Activated CD4-positive, alpha-beta T cell treated with anti-CD3 and anti-CD28 coated beads for 36 hours (primary cell): ENCODE measurements around the gene SF1. TPM values are rescaled to one million over a fixed set of nuclear protein-coding genes. Genes with fewer than 3 reads are reported as not detected.

Experiments used
- ATAC-seq: fragments of 200-7000 bp; cut with Tn5 transposase; one replicate; pipeline ENCODE4 v1.10.0; 2021; ENCODE audit warnings: mild to moderate bottlenecking, moderate library complexity
- CTCF ChIA-PET: fragments of 350-600 bp; sonication (Branson Sonifier 250); formaldehyde crosslinking; loops from one replicate; lab custom pipeline; 2021; ENCODE audit warnings: antibody characterized with exemption; lab: Charles Lee
- POLR2A ChIA-PET: fragments of 350-600 bp; sonication (Branson Sonifier 250); formaldehyde crosslinking; loops from one replicate; lab custom pipeline; 2021; ENCODE audit warnings: antibody characterized with exemption, inconsistent platforms; lab: Charles Lee
- DNase-seq: peaks from one replicate; pipeline ENCODE4 v3.0.0-alpha.2; 2020
- H3K27ac Mint-ChIP-seq: one replicate; pipeline ENCODE4 v1.8.0; 2021; ENCODE audit warnings: mixed read lengths
- H3K27me3 Mint-ChIP-seq: one replicate; pipeline ENCODE4 v1.8.0; 2021; ENCODE audit warnings: mixed read lengths
- H3K36me3 Mint-ChIP-seq: one replicate; pipeline ENCODE4 v1.8.0; 2021; ENCODE audit warnings: low read depth, mixed read lengths
- H3K4me1 Mint-ChIP-seq: one replicate; pipeline ENCODE4 v1.8.0; 2021; ENCODE audit warnings: mixed read lengths
- H3K4me3 Mint-ChIP-seq: one replicate; pipeline ENCODE4 v1.8.0; 2021; ENCODE audit warnings: mild to moderate bottlenecking, moderate library complexity, mixed read lengths
- H3K9me3 Mint-ChIP-seq: one replicate; pipeline ENCODE4 v1.8.0; 2021; ENCODE audit warnings: low read depth, mixed read lengths
- intact Hi-C, 2 experiments: fragments of 100-400 bp; cut with DNase I in 1 of 2; cut with micrococcal nuclease in 1 of 2; formaldehyde crosslinking; loops; one replicate each; pipeline versions ENCODE4 v1.14.2 to v1.15.1; 2022 to 2024; cut with DNase I, micrococcal nuclease
- total RNA-seq, 2 experiments: library from RNA; stranded (reverse); gene quantifications; one replicate each; pipeline ENCODE4 v1.2.3, GENCODE V29; 2021

SF1 gene
- total RNA-seq, 2 experiments from 2014 or later, result 318 to 362 TPM

DNA sequence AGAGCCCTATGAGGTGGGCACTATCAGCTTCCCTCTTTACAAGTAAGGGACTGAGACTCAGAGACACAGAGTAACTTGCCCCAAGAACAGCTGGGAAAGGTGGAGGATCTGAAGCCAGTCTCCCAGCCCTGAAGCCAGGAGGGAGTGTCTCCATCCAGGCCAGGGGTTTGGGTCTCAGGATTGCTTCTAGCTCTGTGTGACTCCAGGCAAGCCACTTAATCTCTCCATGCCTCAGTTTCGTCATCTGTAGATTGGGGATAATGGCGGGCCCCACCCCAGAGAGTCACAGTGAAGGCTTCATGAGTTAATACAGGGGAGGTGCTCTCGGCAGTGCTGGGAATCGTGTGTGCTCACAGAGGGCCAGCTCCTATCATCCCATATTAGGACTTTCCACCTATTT is 14.1 kb upstream of the SF1 start:
- Mint-ChIP-seq H3K9me3 (no peaks in the 10 kb centered on the region), H3K36me3 (peaks cover 14% of the 10 kb centered on the region), H3K27me3 (no peaks in the 10 kb centered on the region), H3K27ac (no peak overlapping the region), H3K4me1 (peaks cover 13% of the 10 kb centered on the region), H3K4me3 (no peak overlapping the region)
- ATAC-seq, result no peak
- ChIA-PET CTCF (no interaction called here), POLR2A (no interaction called here)
- intact Hi-C loops, result no loop called here
- no peak for DNase-seq

- ChIA-PET POLR2A (interaction anchor here (1.1 kb wide), 1 partner anchor 13 kb away, joined by 3 read pairs; the partner anchor contains the start of gene SF1), CTCF (interaction anchor here (0.7 kb wide), 1 partner anchor 310 kb away, joined by 3 read pairs; no protein-coding TSS in a partner anchor)
- Mint-ChIP-seq H3K9me3 (no peaks in the 10 kb centered on the region), H3K36me3 (peaks cover 15% of the 10 kb centered on the region), H3K27me3 (no peaks in the 10 kb centered on the region), H3K4me1 (peaks cover 14% of the 10 kb centered on the region), H3K27ac (no peak overlapping the region), H3K4me3 (no peak overlapping the region)
- intact Hi-C loops, result no loop called here
- DNase-seq, result no peak
- ATAC-seq, result no peak
Observed at GRCh38 chr11:64791781-64792291, 13.5 kb upstream of the SF1 start.

GRCh38 chr11:64790205-64791095 is 12.1 kb upstream of the SF1 start:
- CTCF ChIA-PET, result no interaction called here
- no peak overlapping the region for H3K4me3 Mint-ChIP-seq
- no peaks in the 10 kb centered on the region for H3K9me3 Mint-ChIP-seq
- DNase-seq (no peak), ATAC-seq (no peak)
- POLR2A ChIA-PET, result interaction anchor here (1.1 kb wide), 1 partner anchor 12 kb away, joined by 3 read pairs; the partner anchor contains the start of gene SF1
- H3K4me1 Mint-ChIP-seq, result peaks cover 14% of the 10 kb centered on the region
- H3K27me3 Mint-ChIP-seq, result no peaks in the 10 kb centered on the region
- no peak overlapping the region for H3K27ac Mint-ChIP-seq
- intact Hi-C loops, result no loop called here
- H3K36me3 Mint-ChIP-seq, result peaks cover 8% of the 10 kb centered on the region

GRCh38 chr11:64789331-64790204 is 11.2 kb upstream of the SF1 start:
- ChIA-PET POLR2A (no interaction called here), CTCF (no interaction called here)
- intact Hi-C loops, result no loop called here
- H3K27me3 Mint-ChIP-seq, result no peaks in the 10 kb centered on the region
- DNase-seq (no peak), ATAC-seq (no peak)
- peaks cover 16% of the 10 kb centered on the region for H3K4me1 Mint-ChIP-seq
- no peaks in the 10 kb centered on the region for H3K9me3 Mint-ChIP-seq
- peaks cover 8% of the 10 kb centered on the region for H3K36me3 Mint-ChIP-seq
- no peak overlapping the region for H3K4me3 Mint-ChIP-seq
- H3K27ac Mint-ChIP-seq, result no peak overlapping the region

DNA sequence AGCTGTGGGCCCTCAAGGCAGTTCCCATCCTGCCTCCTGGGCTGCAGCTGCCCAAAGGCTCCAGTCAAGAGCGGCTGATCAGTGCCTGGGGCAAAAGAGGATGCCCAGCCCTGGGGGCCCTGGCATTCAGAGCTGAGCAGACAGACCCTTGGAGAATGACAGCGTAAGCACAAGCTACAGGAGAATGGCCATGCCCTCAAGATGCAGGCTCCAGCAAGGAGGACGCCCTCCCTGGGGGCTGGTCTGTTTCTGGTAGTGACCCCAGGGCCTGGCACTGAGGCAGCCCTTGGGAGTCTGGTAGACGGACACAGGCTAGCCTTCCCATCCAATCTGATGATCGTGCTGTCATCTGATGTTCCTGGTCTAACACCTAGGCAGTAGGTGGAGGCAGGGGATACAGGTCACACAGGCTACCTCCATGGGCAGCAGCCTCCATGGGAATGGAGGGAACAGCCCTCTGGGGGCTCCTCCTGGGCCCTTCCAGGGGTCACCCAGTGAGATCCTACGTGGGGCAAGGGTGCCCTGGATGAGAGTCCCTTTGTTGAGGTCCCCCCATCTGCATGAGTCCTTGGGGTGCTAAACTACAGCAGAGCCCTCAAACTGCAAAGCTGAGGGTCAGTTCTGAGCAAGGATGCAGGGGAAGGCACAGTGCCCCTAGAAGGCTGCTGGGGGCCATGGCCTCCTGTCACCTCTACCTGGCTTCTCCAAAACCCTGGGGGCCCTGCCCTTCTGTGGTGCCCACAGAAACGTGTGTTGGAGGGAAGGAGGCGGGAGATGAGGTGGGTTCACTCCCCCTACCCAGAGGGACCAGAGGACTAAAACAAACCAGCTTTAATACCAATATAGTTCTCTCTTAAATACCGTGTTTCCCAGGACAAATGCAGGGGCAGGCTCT is 10.2 kb upstream of the SF1 start:
- intact Hi-C loops, result no loop called here

DNA sequence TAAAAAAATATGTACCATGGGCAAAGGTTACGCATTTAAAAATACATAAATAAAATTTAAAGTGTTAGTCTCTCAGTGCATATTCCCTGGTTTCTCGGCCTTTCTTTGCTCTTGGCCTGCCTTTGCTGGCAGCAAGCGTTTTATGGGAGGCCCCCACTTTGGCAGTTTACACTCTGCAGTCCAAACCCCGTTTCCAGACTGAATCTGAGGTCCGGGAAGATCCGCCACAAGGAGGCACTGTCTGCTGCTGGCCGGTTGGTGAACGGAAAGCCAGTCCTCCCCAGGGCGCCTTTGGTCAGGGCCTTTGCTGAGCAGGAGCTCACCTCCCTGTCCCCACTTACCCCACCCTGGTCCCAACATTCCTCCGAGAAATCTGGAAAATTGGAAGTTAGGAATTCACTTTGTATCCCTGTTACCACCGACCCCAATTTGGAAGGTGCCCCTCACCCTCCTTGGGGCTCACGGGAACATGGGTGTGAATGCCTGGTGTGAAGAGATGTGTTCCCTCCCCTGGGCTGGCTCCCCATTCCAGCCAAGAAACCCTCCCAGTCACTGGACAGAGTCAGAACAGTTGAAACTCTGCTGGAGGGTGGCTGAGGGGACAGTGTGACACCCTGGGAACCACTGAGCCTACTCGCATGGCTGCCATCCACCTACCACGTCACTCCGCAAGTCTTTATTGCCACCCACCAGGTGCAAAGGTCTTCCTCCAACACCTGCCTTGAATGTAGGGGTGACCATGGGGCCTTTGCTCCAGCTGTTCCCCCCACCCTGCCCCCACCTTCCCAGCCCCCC is 9.4 kb upstream of the SF1 start:
- DNase-seq (peak; percentile 79), ATAC-seq (peak; percentile 78)
- intact Hi-C loops, result loop anchor here in 1 of 2 experiments (1.0 kb wide), 1 partner anchor 107 kb away; no protein-coding TSS in a partner anchor
- H3K9me3 Mint-ChIP-seq, result no peaks in the 10 kb centered on the region
- H3K4me3 Mint-ChIP-seq, result no peak overlapping the region
- H3K27ac Mint-ChIP-seq, result no peak overlapping the region
- CTCF ChIA-PET, result interaction anchor here (0.5 to 1.8 kb wide), 7 partner anchors 10 to 26 kb away, joined by 3 to 5 read pairs (median 3); partner anchors contain the start of gene MEN1
- H3K4me1 Mint-ChIP-seq, result peaks cover 9% of the 10 kb centered on the region
- POLR2A ChIA-PET, result no interaction called here
- no peaks in the 10 kb centered on the region for H3K27me3 Mint-ChIP-seq
- peaks cover 8% of the 10 kb centered on the region for H3K36me3 Mint-ChIP-seq

More for the DNA sequence above, 10.2 kb upstream of the SF1 start:
- ChIA-PET POLR2A (no interaction called here), CTCF (interaction anchor here (0.5 to 1.8 kb wide), 6 partner anchors 11 to 25 kb away, joined by 3 to 5 read pairs (median 3); partner anchors contain the start of gene MEN1)
- Mint-ChIP-seq H3K9me3 (no peaks in the 10 kb centered on the region), H3K27ac (no peak overlapping the region), H3K27me3 (no peaks in the 10 kb centered on the region), H3K4me3 (no peak overlapping the region), H3K4me1 (peaks cover 10% of the 10 kb centered on the region), H3K36me3 (peaks cover 8% of the 10 kb centered on the region)
- DNase-seq, result no peak
- ATAC-seq, result no peak

- Mint-ChIP-seq H3K4me1 (peaks cover 11% of the 10 kb centered on the region), H3K27me3 (no peaks in the 10 kb centered on the region), H3K27ac (no peak overlapping the region), H3K36me3 (peaks cover 6% of the 10 kb centered on the region), H3K4me3 (no peak overlapping the region), H3K9me3 (no peaks in the 10 kb centered on the region)
- DNase-seq (no peak), ATAC-seq (no peak)
- intact Hi-C loops, result no loop called here
- CTCF ChIA-PET, result interaction anchor here (0.6 to 1.9 kb wide), 6 partner anchors 13 to 101 kb away, joined by 3 to 6 read pairs (median 4); no protein-coding TSS in a partner anchor
- POLR2A ChIA-PET, result no interaction called here
Observed at GRCh38 chr11:64786308-64786707, 8.0 kb upstream of the SF1 start.

GRCh38 chr11:64784813-64785581 is 6.7 kb upstream of the SF1 start:
- intact Hi-C loops, result no loop called here
- POLR2A ChIA-PET, result no interaction called here
- H3K27ac Mint-ChIP-seq, result no peak overlapping the region
- CTCF ChIA-PET, result interaction anchor here (0.9 to 1.9 kb wide), 4 partner anchors 11 to 63 kb away, joined by 4 to 6 read pairs (median 4); no protein-coding TSS in a partner anchor
- H3K4me1 Mint-ChIP-seq, result peaks cover 22% of the 10 kb centered on the region
- no peak for ATAC-seq
- no peak overlapping the region for H3K4me3 Mint-ChIP-seq
- no peak for DNase-seq
- no peaks in the 10 kb centered on the region for H3K27me3 Mint-ChIP-seq
- H3K36me3 Mint-ChIP-seq, result peaks cover 9% of the 10 kb centered on the region
- H3K9me3 Mint-ChIP-seq, result no peaks in the 10 kb centered on the region

DNA sequence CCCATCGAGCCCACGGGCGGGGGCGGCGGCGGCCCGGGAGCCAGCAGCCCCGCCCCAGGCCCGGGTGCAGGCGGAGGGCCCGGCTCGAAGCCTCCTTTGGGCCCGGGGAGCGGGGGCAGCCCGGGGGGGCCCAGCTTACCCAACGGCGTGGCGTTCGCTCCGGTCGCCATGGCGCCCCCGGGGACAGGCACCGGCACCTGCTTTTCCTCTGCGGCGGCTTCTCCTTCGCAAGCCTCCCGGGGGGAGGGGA is 194 bp downstream of the SF1 start:
- Mint-ChIP-seq H3K27ac (peak overlapping the region; percentile 99), H3K36me3 (peaks cover 47% of the 10 kb centered on the region), H3K9me3 (no peaks in the 10 kb centered on the region), H3K4me3 (peak overlapping the region; percentile 88), H3K4me1 (peaks cover 63% of the 10 kb centered on the region), H3K27me3 (no peaks in the 10 kb centered on the region)
- intact Hi-C loops, result loop anchor here (1.0 to 10.0 kb wide), 23 partner anchors 11 to 1489 kb away; partner anchors contain the start of genes EHD1 (in 2 of the 2), ZNHIT2 (in 2 of the 2), CDCA5 (in 1 of the 2) and ESRRA (in 1 of the 2)
- no peak for DNase-seq
- ChIA-PET CTCF (interaction anchor here (0.6 to 1.6 kb wide), 7 partner anchors 10 to 473 kb away, joined by 3 to 5 read pairs (median 3); partner anchors contain the start of genes ARL2, ESRRA and MEN1), POLR2A (interaction anchor here (0.7 to 2.1 kb wide), 10 partner anchors 13 to 1080 kb away, joined by 3 to 21 read pairs (median 6); partner anchors contain the start of genes CFL1, MALAT1, PRDX5 and TRMT112)
- ATAC-seq, result peak; percentile 0
